GM08714 (cell line): ENCODE results near the gene LCOR.

Source experiments
- H3K4me3 ChIP-seq: fragments of 200-500 bp; sonication (Bioruptor generic); 2 replicates; pipeline ENCODE4 v1.5.1; 2014; ENCODE audit warnings: mild to moderate bottlenecking, low read length, inconsistent platforms
- ZNF274 ChIP-seq: IDR thresholded peaks from 2 replicates; pipeline ENCODE4 v1.6.1; 2012; ENCODE audit warnings: mild to moderate bottlenecking, low read depth, low read length

Gene LCOR

GRCh38 chr10:96958071-96958470 lies 126.0 kb downstream of the LCOR start:
- H3K4me3 ChIP-seq = no peak overlapping the region
- no peak for TF ChIP-seq ZNF274

GRCh38 chr10:96959733-96960132 lies 127.6 kb downstream of the LCOR start:
- no peak overlapping the region for H3K4me3 ChIP-seq
- TF ChIP-seq ZNF274 = no peak

GRCh38 chr10:96960872-96961271 lies 128.8 kb downstream of the LCOR start:
- TF ChIP-seq ZNF274 = no peak

GRCh38 chr10:96964131-96964530 lies 132.0 kb downstream of the LCOR start:
- no peak for TF ChIP-seq ZNF274
- no peak overlapping the region for H3K4me3 ChIP-seq

More at GRCh38 chr10:96960872-96961271, 128.8 kb downstream of the LCOR start:
- no peak overlapping the region for H3K4me3 ChIP-seq

- no peak overlapping the region for H3K4me3 ChIP-seq
- no peak for TF ChIP-seq ZNF274
Observed at GRCh38 chr10:96967847-96968246, 135.7 kb downstream of the LCOR start.

- H3K4me3 ChIP-seq = no peak overlapping the region
- TF ChIP-seq ZNF274 = no peak
Observed at GRCh38 chr10:96968682-96969423, 136.8 kb downstream of the LCOR start.

- no peak overlapping the region for H3K4me3 ChIP-seq
- TF ChIP-seq ZNF274 = no peak
Observed at GRCh38 chr10:96971324-96971723, 139.2 kb downstream of the LCOR start.

- no peak overlapping the region for H3K4me3 ChIP-seq
- TF ChIP-seq ZNF274 = no peak
Observed at GRCh38 chr10:96972264-96972663, 140.2 kb downstream of the LCOR start.

GRCh38 chr10:96973809-96974747 lies 142.0 kb downstream of the LCOR start:
- H3K4me3 ChIP-seq = no peak overlapping the region
- TF ChIP-seq ZNF274 = no peak

GRCh38 chr10:96975136-96975535 lies 143.0 kb downstream of the LCOR start:
- no peak for TF ChIP-seq ZNF274
- no peak overlapping the region; the same call in 1 of the 2 replicates for H3K4me3 ChIP-seq

- peak overlapping the region; percentile 37; the same call in 1 of the 2 replicates for H3K4me3 ChIP-seq
- no peak for TF ChIP-seq ZNF274
Observed at GRCh38 chr10:96978621-96979154, 146.6 kb downstream of the LCOR start.

- TF ChIP-seq ZNF274 = no peak
- no peak overlapping the region for H3K4me3 ChIP-seq
Observed at GRCh38 chr10:96982149-96982930, 150.2 kb downstream of the LCOR start.

- peak overlapping the region; percentile 46; the same call in 1 of the 2 replicates for H3K4me3 ChIP-seq
- no peak for TF ChIP-seq ZNF274
Observed at GRCh38 chr10:96984541-96985131, 152.5 kb downstream of the LCOR start.
